Thyroid gland (tissue), 4 donors: ENCODE results near the gene DR1. TPM values are rescaled to one million over a fixed set of nuclear protein-coding genes. Genes with fewer than 3 reads are reported as not detected.

Source experiments
- DNase-seq, 2 donors: peaks; one replicate each; pipeline ENCODE4 v3.0.0-alpha.2; 2019
- H3K27ac ChIP-seq, 3 donors: fragments of 200-600 bp; sonication (generic); 1 replicate in 2 of 3; 2 replicates in 1 of 3; pipeline ENCODE4 v1.5.1; 2016 to 2019; ENCODE audit warnings: mild to moderate bottlenecking in 1 of 3, moderate library complexity in 1 of 3
- H3K27me3 ChIP-seq: fragments of 200-600 bp; sonication (generic); one replicate; pipeline ENCODE4 v1.5.1; 2019
- H3K36me3 ChIP-seq, 2 donors: fragments of 200-600 bp; sonication (generic); one replicate each; pipeline ENCODE4 v1.5.1; 2016 to 2019
- H3K4me1 ChIP-seq, 2 donors: fragments of 200-600 bp; sonication (generic); one replicate each; pipeline ENCODE4 v1.5.1; 2017 to 2019
- H3K4me3 ChIP-seq, 3 donors: fragments of 200-600 bp; sonication (generic); replicated peaks in 1 of 3; 1 replicate in 2 of 3; 2 replicates in 1 of 3; pipeline ENCODE4 v1.5.1; 2016; ENCODE audit warnings: mild to moderate bottlenecking in 1 of 3
- H3K9me3 ChIP-seq: fragments of 200-600 bp; sonication (generic); one replicate; pipeline ENCODE4 v1.5.1; 2017
- CTCF ChIP-seq, 6 experiments: fragments of 200-600 bp in 3 of 6; fragments of 450-650 bp in 3 of 6; sonication (generic) in 3 of 6; IDR thresholded peaks; one replicate each; pipeline ENCODE4 v1.5.1; 2016 to 2019; ENCODE audit warnings: antibody characterized with exemption in 6 of 6, mild to moderate bottlenecking in 2 of 6, inconsistent platforms in 1 of 6, moderate library complexity in 1 of 6
- POLR2A ChIP-seq, 2 donors: fragments of 450-650 bp; IDR thresholded peaks; one replicate each; pipeline ENCODE4 v1.6.1; 2017; ENCODE audit warnings: antibody characterized with exemption in 2 of 2, mild to moderate bottlenecking in 2 of 2, moderate library complexity in 1 of 2
- WGBS, 2 donors: methylation state at CpG; one replicate each; pipeline ENCODE4 v1.1.5; 2017; 5-methylcytosine and 5-hydroxymethylcytosine counted together
- intact Hi-C: fragments of 100-400 bp; cut with DNase I; formaldehyde crosslinking; loops from one replicate; pipeline ENCODE4 v1.15.1; 2023
- total RNA-seq, 4 donors: library from RNA; depleted of rRNA; stranded (reverse); fragments of >200 nt; gene quantifications; one replicate each; pipeline ENCODE4 v1.2.3, GENCODE V29; 2016

Gene DR1
- total RNA-seq, 4 donors from 2014 or later: 31.2 to 47.4 (median 34.1) TPM

DNA sequence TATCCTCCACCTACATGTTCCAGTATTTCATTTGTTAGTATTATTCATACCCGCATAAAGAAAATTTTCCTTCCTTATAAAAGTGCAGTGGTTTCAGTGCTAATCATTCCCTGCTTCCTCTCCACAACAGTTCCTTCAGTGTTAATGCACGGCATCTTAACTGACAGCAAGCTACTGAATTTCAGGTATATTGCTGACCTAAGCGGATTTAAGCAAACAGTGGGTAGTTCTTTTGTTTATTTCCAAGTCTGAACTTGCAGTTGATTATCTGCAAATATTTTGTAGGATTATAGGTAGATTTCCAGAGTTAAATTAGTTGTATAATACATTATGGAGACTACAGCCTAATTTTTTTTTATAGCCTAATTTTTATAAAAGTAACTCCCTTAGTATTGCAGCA lies 15.1 kb upstream of the DR1 start:
- TF ChIP-seq POLR2A (IDR thresholded peaks at IDR 0.05) (no peak), CTCF (IDR thresholded peaks at IDR 0.05) (no peak)

DNA sequence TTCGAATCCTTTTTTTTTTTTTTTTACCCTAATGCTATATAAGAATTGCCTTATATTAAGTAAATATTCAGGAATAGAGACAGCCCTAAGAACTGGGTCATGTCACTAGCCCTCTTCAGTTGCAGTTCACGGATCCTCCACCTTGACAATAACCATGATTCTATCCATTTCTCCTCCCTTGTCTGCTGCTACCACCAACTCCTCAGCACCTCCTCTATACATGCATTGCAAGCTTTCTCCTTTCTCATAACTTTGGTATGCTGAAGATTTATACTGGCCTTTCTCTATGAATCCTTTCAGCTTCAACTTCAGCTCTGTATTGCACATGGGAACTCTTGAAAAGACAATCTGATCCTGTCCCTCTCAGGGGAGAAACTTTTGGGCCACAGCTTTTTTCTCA lies 14.3 kb upstream of the DR1 start:
- Histone ChIP-seq H3K4me3 (no peak overlapping the region), H3K4me1 (no peaks in the 10 kb centered on the region), H3K27ac (no peak overlapping the region), H3K27me3 (no peaks in the 10 kb centered on the region), H3K9me3 (no peaks in the 10 kb centered on the region), H3K36me3 (no peaks in the 10 kb centered on the region)
- DNase-seq: no peak
- intact Hi-C loops: no loop called here
- WGBS, 2 donors: 95% methylated on average over 2 of the region's 2 CpGs
- TF ChIP-seq CTCF (IDR thresholded peaks at IDR 0.05) (no peak), POLR2A (IDR thresholded peaks at IDR 0.05) (no peak)

More for the DNA sequence above, 15.1 kb upstream of the DR1 start:
- intact Hi-C loops: no loop called here
- Histone ChIP-seq H3K4me3 (no peak overlapping the region), H3K4me1 (no peaks in the 10 kb centered on the region), H3K27ac (no peak overlapping the region), H3K9me3 (no peaks in the 10 kb centered on the region), H3K27me3 (no peaks in the 10 kb centered on the region), H3K36me3 (no peaks in the 10 kb centered on the region)
- WGBS, 2 donors: 88 to 89% methylated on average over 3 of the region's 3 CpGs
- DNase-seq: no peak

- no peak overlapping the region for H3K27ac ChIP-seq
- no peaks in the 10 kb centered on the region for H3K36me3 ChIP-seq
- intact Hi-C loops: no loop called here
- no peak for TF ChIP-seq POLR2A (IDR thresholded peaks at IDR 0.05)
- TF ChIP-seq CTCF (IDR thresholded peaks at IDR 0.05): no peak
- no peaks in the 10 kb centered on the region for H3K4me1 ChIP-seq
- DNase-seq: no peak
- no peaks in the 10 kb centered on the region for H3K27me3 ChIP-seq
- H3K4me3 ChIP-seq: no peak overlapping the region
- WGBS, 2 donors: 89 to 93% methylated on average over 1 of the region's 1 CpG
- H3K9me3 ChIP-seq: no peaks in the 10 kb centered on the region
Measured at GRCh38 chr1:93332368-93332767, 13.3 kb upstream of the DR1 start.

- H3K27me3 ChIP-seq: no peaks in the 10 kb centered on the region
- TF ChIP-seq CTCF (IDR thresholded peaks at IDR 0.05): no peak
- TF ChIP-seq POLR2A (IDR thresholded peaks at IDR 0.05): no peak
- no peaks in the 10 kb centered on the region for H3K9me3 ChIP-seq
- no peak for DNase-seq
- H3K27ac ChIP-seq: no peak overlapping the region
- H3K36me3 ChIP-seq: no peaks in the 10 kb centered on the region
- peaks cover 0 to 8% of the 10 kb centered on the region in 2 donors for H3K4me1 ChIP-seq
- 76 to 77% methylated on average over 5 of the region's 5 CpGs for WGBS, 2 donors
- intact Hi-C loops: no loop called here
- H3K4me3 ChIP-seq: no peak overlapping the region
Measured at GRCh38 chr1:93338387-93339146, 7.1 kb upstream of the DR1 start.

GRCh38 chr1:93339171-93339697 lies 6.5 kb upstream of the DR1 start:
- Histone ChIP-seq H3K27ac (no peak overlapping the region), H3K4me3 (no peak overlapping the region), H3K4me1 (peaks cover 0 to 8% of the 10 kb centered on the region in 2 donors), H3K27me3 (no peaks in the 10 kb centered on the region), H3K36me3 (no peaks in the 10 kb centered on the region), H3K9me3 (no peaks in the 10 kb centered on the region)
- intact Hi-C loops: no loop called here
- 33 to 42% methylated on average over 3 of the region's 3 CpGs for WGBS, 2 donors
- no peak for DNase-seq
- TF ChIP-seq CTCF (IDR thresholded peaks at IDR 0.05) (no peak), POLR2A (IDR thresholded peaks at IDR 0.05) (no peak)
